GM21528 (cell line): ENCODE data around the gene PCDHA4.
"Not testable (repeated sequence)": the region's sequence is repeated elsewhere in the genome, so short reads cannot be mapped to it uniquely, and the experiment has no call there.

ENCODE experiments used
- ATAC-seq: cut with Tn5 transposase; IDR thresholded peaks from one replicate; pipeline ENCODE4 v1.9.1; 2021; ENCODE audit warnings: mild to moderate bottlenecking, moderate library complexity; ENCODE audit not compliant: unreplicated experiment, low FRiP score

The PCDHA4 gene

DNA sequence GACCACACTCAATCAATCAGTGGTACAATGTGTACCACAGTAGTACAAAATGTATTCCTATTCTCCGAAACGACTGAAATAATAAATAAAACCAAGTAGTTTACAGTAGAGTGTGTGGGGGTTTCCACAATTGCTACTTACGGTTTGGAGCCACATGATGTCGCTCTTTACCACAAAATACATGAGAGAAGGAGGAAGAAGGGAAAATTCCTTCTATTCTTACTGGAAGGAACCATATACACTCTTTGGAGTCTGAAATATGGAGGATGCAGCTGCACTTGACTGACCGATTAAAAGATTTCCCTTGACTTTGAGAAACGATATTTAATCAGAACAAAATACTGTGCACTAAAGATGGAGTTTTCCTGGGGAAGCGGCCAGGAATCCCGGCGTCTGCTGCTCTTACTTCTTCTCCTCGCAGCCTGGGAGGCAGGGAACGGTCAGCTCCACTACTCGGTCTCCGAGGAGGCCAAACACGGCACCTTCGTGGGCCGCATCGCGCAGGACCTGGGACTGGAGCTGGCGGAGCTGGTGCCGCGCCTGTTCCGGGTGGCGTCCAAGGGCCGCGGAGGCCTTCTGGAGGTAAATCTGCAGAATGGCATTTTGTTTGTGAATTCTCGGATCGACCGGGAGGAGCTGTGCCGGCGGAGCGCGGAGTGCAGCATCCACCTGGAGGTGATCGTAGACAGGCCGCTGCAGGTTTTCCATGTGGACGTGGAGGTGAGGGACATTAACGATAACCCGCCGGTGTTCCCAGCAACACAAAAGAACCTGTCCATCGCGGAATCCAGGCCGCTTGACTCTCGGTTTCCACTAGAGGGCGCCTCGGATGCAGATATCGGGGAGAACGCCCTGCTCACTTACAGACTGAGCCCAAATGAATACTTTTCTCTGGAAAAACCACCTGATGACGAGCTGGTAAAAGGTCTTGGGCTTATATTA, at the start of gene PCDHA4:
Gene PCDHA4 (plus strand): TSS at position 235 of the 942 bp plus-strand sequence.
- ATAC-seq = no peak

DNA sequence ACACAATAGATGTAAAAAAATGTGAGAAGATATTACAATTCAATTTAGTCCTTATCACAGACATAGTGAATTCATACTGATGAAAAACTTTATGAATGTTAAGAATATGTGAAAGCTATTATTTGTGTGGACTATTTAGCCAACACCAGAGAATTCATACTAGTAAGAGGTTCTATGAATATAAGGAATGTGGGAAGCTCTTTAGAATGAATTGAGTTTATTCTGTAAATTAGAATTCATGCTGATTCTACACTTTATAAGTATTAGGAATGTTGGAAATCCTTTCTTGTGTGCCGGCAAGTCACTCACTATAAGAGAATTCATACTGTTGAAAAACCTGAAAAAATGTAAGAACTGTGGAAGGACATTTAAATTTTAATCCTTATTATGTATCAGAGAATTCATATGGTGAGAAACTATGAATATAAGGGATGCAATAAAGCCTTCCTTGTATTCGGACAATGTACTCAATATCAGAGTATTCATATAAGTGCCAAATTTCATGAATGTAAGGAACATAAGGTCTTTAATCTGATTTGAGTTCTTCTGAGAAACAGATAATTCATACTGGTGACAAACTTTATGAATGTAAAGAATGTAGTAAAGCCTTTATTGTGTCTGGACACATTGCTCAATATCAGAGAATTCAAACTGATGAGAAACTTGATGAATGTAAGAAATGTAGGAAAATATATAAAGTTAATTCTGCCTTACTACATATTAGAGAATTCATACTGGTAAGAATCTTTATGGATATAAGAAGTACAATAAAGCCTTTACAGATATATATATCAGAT, 42.5 kb upstream of the PCDHA4 start:
- ATAC-seq = no peak

DNA sequence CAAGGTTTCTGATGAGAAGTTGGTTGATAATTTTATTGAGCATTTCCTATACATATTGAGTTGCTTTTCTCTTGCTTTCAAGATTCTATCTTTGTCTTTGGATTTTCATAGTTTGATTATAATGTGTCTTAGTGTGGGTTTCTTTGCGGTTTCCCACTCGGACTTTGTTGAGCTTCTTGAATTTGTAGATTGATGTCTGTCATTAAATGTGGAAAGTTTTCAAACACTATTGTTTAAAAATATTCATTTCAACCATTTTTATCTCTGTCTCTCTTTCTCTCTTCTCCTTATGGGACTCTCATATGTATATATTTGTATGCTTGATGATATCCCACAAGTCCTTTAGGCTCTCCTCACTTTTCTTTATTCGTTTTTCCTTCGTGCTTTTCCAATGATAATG, 39.4 kb upstream of the PCDHA4 start:
- ATAC-seq = no peak

DNA sequence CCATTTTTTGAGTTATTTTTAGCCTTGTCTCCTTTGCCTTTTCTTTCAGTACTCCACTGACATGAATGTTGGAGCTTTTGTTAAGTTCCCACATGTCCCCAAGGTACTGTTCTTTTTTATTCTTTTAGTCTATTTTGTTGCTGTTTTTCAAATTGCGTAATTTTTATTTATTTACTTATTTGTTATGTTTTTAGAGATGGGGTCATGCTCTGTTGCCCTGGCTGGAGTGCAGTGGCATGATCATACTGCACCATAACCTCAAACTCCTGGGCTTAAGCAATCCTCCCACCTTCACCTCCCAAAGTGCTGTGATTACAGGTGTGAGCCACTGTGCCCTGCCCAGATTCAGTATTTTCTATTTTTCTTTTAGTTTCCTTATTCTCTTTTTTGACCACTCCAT, 26.4 kb upstream of the PCDHA4 start:
- no peak for ATAC-seq

DNA sequence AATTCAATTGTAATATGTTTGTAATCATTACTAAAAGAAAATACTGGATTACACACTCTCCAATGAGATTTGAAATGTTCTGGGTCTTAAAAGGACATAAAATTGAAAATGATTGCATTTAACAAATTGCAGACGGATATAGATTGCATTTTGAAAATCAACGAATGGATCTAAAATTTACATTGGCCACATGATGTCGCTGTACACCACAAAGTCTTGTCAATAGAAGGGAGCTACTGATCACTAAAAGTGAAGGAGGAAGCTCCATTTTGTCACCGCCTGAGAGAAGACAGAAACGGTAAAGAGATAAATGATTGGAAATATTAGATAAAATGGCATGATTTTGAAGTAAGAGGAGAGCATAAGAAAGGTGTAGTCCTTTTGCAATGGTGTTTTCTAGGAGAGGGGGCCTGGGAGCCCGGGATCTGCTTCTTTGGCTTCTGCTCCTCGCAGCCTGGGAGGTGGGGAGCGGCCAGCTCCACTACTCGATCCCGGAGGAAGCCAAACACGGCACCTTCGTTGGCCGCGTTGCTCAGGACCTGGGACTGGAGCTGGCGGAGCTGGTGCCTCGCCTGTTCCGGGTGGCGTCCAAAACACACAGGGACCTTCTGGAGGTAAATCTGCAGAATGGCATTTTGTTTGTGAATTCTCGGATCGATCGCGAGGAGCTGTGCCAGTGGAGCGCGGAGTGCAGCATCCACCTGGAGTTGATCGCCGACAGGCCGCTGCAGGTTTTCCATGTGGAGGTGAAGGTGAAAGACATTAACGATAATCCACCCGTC, 20.8 kb upstream of the PCDHA4 start, which contains the start of gene PCDHA1:
Gene PCDHA1 (plus strand): TSS at position 236 of the 782 bp plus-strand sequence.
- no peak for ATAC-seq

DNA sequence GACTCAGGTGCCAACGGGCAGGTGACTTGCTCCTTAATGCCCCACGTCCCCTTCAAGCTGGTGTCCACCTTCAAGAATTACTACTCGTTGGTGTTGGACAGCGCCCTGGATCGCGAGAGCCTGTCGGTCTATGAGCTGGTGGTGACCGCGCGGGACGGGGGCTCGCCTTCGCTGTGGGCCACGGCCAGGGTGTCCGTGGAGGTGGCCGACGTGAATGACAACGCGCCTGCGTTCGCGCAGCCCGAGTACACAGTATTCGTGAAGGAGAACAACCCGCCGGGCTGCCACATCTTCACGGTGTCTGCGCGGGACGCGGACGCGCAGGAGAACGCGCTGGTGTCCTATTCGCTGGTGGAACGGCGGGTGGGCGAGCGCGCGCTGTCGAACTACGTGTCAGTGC, 19.4 kb upstream of the PCDHA4 start:
- ATAC-seq = not testable (repeated sequence)

DNA sequence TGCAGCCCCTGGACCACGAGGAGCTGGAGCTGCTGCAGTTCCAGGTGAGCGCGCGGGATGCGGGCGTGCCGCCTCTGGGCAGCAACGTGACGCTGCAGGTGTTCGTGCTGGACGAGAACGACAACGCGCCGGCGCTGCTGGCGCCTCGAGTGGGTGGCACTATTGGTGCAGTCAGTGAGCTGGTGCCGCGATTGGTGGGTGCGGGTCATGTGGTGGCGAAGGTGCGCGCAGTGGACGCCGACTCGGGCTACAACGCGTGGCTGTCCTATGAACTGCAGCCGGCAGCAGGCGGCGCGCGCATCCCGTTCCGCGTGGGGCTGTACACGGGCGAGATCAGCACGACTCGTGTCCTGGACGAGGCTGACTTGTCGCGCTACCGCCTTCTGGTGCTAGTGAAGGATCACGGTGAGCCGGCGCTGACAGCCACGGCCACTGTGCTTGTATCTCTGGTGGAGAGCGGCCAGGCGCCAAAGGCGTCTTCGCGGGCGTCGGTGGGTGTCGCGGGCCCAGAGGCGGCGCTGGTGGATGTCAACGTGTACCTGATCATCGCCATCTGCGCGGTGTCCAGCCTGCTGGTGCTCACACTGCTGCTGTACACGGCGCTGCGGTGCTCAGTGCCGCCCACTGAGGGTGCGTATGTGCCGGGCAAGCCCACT, 18.9 kb upstream of the PCDHA4 start:
- ATAC-seq = not testable (repeated sequence)

DNA sequence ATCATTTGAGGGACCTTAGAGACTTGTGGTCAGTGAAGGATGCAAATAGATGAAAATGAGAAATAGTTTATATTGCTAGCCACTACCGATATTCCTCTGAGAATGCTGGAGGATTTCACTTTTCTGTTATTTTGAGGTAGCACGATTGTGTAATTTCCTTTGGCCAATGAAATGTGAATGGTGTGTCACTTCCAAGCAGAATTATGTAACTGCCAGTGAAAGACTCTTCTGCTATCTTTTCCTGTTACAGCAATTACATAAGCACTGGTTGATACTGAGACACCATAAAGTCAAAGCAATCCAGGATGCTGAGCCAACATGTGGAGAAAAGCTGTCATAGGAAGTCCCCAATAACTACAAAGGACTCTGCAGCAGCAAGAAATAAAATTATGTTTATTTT, 15.8 kb upstream of the PCDHA4 start:
- ATAC-seq = no peak

DNA sequence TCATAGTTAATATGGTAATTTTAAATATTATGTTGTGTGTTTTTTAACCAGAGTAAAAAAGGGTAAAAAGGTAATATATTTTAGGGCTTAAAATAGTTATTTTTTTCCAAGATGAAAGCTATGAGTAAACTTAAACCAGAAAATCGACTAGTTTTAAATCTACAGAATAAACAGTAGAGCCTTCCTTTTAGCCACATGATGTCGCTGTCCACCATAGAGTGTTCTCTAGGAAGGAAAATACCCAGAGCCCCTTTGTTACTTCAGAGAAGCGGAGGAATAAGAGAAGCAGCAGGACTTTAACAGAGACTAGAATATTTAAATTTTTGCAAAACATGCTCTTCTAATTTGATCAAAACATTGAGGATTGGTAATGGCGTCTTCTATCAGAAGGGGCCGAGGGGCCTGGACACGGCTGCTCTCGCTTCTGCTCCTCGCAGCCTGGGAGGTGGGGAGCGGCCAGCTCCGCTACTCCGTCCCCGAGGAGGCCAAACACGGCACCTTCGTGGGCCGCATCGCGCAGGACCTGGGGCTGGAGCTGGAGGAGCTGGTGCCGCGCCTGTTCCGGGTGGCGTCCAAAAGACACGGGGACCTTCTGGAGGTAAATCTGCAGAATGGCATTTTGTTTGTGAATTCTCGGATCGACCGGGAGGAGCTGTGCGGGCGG, 12.1 kb upstream of the PCDHA4 start, which contains the start of gene PCDHA2:
Gene PCDHA2 (plus strand): TSS at position 258 of the 664 bp plus-strand sequence.
- ATAC-seq = no peak

DNA sequence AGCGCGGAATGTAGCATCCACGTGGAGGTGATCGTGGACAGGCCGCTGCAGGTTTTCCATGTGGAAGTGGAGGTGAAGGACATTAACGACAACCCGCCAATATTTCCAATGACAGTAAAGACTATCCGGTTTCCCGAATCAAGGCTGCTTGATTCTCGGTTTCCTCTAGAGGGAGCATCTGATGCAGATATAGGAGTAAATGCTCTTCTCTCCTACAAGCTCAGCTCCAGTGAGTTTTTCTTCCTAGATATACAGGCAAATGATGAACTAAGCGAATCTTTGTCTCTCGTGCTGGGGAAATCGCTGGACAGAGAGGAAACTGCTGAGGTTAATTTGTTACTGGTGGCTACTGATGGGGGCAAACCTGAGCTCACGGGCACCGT, 11.6 kb upstream of the PCDHA4 start:
- no peak for ATAC-seq

DNA sequence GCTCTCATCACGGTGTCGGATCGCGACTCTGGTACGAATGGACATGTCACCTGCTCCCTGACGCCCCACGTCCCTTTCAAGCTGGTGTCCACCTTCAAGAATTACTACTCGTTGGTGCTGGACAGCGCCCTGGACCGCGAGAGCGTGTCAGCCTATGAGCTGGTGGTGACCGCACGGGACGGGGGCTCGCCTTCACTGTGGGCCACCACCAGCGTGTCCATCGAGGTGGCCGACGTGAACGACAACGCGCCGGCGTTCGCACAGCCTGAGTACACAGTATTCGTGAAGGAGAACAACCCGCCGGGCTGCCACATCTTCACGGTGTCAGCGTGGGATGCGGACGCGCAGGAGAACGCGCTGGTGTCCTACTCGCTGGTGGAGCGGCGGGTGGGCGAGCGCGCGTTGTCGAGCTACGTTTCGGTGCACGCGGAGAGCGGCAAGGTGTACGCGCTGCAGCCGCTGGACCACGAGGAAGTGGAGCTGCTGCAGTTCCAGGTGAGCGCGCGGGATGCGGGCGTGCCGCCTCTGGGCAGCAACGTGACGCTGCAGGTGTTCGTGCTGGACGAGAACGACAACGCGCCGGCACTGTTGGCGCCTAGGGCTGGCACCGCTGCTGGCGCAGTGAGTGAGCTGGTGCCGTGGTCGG, 10.7 kb upstream of the PCDHA4 start:
- not testable (repeated sequence) for ATAC-seq

DNA sequence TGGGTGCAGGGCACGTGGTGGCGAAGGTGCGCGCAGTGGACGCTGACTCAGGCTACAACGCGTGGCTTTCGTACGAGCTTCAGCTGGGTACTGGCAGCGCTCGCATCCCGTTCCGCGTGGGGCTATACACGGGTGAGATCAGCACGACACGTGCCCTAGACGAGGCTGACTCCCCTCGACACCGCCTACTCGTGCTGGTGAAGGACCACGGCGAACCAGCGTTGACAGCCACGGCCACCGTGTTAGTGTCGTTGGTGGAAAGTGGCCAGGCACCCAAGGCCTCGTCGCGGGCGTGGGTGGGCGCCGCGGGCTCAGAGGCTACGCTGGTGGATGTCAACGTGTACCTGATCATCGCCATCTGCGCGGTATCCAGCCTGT, 10.2 kb upstream of the PCDHA4 start:
- ATAC-seq = no peak

DNA sequence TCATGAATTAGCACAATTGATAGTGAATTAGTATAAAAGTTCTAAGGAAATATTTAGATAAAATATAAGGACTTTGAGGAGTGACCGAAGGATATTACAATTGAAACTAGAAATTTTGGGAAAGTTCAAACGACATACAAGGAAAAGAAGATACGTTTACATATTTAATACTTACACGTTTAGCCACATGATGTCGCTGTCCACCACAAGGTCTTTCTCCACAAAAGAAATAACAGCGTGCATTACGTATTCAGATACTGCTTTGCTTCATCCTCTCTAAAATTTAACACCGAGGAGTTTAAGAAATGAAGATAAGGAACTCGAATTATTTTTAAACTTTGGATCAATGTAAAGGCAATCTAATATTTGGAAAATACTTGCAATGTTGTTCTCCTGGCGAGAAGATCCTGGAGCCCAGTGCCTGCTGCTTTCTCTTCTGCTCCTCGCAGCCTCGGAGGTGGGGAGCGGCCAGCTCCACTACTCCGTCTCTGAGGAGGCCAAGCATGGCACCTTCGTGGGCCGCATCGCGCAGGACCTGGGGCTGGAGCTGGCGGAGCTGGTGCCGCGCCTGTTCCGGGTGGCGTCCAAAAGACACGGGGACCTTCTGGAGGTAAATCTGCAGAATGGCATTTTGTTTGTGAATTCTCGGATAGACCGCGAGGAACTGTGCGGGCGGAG, 5.9 kb upstream of the PCDHA4 start, which contains the start of gene PCDHA3:
Gene PCDHA3 (plus strand): TSS at position 242 of the 678 bp plus-strand sequence.
- no peak for ATAC-seq

DNA sequence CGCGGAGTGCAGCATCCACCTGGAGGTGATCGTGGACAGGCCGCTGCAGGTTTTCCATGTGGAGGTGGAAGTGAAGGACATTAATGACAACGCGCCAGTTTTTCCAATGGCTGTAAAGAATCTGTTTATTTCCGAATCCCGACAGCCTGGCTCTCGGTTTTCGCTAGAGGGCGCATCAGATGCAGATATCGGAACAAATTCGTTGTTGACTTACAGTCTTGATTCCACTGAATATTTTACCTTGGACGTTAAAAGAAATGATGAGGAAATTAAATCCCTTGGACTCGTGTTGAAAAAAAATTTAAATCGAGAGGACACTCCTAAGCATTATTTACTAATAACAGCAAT, 5.4 kb upstream of the PCDHA4 start:
- ATAC-seq = no peak

DNA sequence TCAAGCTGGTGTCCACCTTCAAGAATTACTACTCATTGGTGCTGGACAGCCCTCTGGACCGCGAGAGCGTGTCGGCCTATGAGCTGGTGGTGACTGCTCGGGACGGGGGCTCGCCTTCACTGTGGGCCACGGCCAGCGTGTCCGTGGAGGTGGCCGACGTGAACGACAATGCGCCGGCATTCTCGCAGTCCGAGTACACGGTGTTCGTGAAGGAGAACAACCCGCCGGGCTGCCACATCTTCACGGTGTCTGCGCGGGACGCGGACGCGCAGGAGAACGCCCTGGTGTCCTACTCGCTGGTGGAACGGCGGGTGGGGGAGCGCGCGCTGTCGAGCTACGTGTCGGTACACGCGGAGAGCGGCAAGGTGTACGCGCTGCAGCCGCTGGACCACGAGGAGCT, 4.5 kb upstream of the PCDHA4 start:
- not testable (repeated sequence) for ATAC-seq

DNA sequence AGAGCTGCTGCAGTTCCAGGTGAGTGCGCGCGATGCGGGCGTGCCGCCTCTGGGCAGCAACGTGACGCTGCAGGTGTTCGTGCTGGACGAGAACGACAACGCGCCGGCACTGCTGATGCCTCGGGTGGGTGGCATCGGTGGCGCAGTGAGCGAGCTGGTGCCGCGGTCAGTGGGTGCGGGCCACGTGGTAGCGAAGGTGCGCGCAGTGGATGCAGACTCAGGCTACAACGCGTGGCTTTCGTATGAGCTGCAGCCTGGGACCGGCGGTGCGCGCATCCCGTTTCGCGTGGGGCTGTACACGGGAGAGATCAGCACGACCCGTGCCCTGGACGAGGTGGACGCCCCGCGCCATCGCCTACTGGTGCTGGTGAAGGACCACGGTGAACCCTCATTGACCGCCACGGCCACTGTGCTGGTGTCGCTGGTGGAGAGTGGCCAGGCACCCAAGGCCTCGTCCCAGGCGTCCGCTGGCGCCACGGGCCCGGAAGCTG, 4.0 kb upstream of the PCDHA4 start:
- no peak for ATAC-seq

DNA sequence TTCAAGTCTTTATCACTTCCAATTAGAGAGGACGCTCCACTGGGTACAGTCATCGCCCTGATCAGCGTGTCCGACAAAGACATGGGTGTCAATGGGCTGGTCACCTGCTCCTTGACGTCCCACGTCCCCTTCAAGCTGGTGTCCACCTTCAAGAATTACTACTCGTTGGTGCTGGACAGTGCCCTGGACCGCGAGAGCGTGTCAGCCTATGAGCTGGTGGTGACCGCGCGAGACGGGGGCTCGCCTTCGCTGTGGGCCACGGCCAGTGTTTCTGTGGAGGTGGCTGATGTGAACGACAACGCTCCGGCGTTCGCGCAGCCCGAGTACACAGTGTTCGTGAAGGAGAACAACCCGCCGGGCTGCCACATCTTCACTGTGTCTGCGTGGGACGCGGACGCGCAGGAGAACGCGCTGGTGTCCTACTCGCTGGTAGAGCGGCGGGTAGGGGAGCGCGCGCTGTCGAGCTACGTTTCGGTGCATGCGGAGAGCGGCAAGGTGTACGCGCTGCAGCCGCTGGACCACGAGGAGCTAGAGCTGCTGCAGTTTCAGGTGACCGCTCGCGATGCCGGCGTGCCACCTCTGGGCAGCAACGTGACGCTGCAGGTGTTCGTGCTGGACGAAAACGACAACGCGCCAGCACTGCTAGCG, 1.5 kb downstream of the PCDHA4 start:
- not testable (repeated sequence) for ATAC-seq

DNA sequence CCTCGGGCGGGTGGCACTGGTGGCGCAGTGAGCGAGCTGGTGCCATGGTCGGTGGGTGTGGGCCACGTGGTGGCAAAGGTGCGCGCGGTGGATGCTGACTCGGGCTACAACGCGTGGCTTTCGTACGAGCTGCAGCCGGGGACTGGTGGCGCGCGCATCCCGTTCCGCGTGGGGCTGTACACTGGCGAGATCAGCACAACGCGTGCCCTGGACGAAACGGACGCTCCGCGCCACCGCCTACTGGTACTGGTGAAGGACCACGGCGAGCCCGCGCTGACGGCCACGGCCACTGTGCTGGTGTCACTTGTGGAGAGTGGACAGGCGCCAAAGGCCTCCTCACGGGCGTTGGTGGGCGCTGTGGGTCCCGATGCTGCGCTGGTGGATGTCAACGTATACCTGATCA, 2.0 kb downstream of the PCDHA4 start:
- no peak for ATAC-seq
